Measurements from ENCODE around the gene NXPH3.
A peak's percentile ranks its signal among the peaks of the same experiment; 100 is the strongest.
"Not testable (repeated sequence)": the region's sequence is repeated elsewhere in the genome, so short reads cannot be mapped to it uniquely, and the experiment has no call there.

NXPH3 gene

GRCh38 chr17:49575679-49576087, at the start of gene NXPH3:
Gene NXPH3, plus strand, starts transcription at chr17:49575871. Its CDS starts 349 bp downstream, at chr17:49576220.
- peak; percentile 25 for DNase-seq (ENCODE audit: low read depth)

- DNase-seq (ENCODE audit: low read depth) = no peak
Observed at GRCh38 chr17:49527927-49528651, 47.6 kb upstream of the NXPH3 start.

GRCh38 chr17:49528966-49529365, 46.7 kb upstream of the NXPH3 start:
- DNase-seq (ENCODE audit: low read depth) = no peak

- no peak for DNase-seq (ENCODE audit: low read depth)
Observed at GRCh38 chr17:49530118-49530517, 45.6 kb upstream of the NXPH3 start.

- DNase-seq (ENCODE audit: low read depth) = no peak
Observed at GRCh38 chr17:49543860-49544259, 31.8 kb upstream of the NXPH3 start.

- DNase-seq (ENCODE audit: low read depth) = no peak
Observed at GRCh38 chr17:49545007-49545660, 30.5 kb upstream of the NXPH3 start.

- no peak for DNase-seq (ENCODE audit: low read depth)
Observed at GRCh38 chr17:49545806-49546545, 29.7 kb upstream of the NXPH3 start.

GRCh38 chr17:49546546-49547535, 28.8 kb upstream of the NXPH3 start:
- DNase-seq (ENCODE audit: low read depth) = no peak

- DNase-seq (ENCODE audit: low read depth) = no peak
Observed at GRCh38 chr17:49547566-49547965, 28.1 kb upstream of the NXPH3 start.

- no peak for DNase-seq (ENCODE audit: low read depth)
Observed at GRCh38 chr17:49548051-49548505, 27.6 kb upstream of the NXPH3 start.

GRCh38 chr17:49548506-49549310, 27.0 kb upstream of the NXPH3 start:
- no peak for DNase-seq (ENCODE audit: low read depth)

- no peak for DNase-seq (ENCODE audit: low read depth)
Observed at GRCh38 chr17:49549311-49549605, 26.4 kb upstream of the NXPH3 start.

- DNase-seq (ENCODE audit: low read depth) = no peak
Observed at GRCh38 chr17:49549691-49550678, 25.7 kb upstream of the NXPH3 start.

- not testable (repeated sequence) for DNase-seq (ENCODE audit: low read depth)
Observed at GRCh38 chr17:49550764-49551163, 24.9 kb upstream of the NXPH3 start.

- no peak for DNase-seq (ENCODE audit: low read depth)
Observed at GRCh38 chr17:49551221-49552069, 24.2 kb upstream of the NXPH3 start.

GRCh38 chr17:49552070-49552751, 23.5 kb upstream of the NXPH3 start:
- no peak for DNase-seq (ENCODE audit: low read depth)

- DNase-seq (ENCODE audit: low read depth) = no peak
Observed at GRCh38 chr17:49553676-49554335, 21.9 kb upstream of the NXPH3 start.

All from activated gamma-delta T cell treated with anti-CD3 and anti-CD28 coated beads, Interleukin-2, amount 50 U/mL, for 16 hours (primary cell).